Measurements from ENCODE around the gene MRPL40.

Gene MRPL40

GRCh38 chr22:19448739-19449421 is 16.5 kb downstream of the MRPL40 start:
- TF ChIP-seq, protein P1, sequence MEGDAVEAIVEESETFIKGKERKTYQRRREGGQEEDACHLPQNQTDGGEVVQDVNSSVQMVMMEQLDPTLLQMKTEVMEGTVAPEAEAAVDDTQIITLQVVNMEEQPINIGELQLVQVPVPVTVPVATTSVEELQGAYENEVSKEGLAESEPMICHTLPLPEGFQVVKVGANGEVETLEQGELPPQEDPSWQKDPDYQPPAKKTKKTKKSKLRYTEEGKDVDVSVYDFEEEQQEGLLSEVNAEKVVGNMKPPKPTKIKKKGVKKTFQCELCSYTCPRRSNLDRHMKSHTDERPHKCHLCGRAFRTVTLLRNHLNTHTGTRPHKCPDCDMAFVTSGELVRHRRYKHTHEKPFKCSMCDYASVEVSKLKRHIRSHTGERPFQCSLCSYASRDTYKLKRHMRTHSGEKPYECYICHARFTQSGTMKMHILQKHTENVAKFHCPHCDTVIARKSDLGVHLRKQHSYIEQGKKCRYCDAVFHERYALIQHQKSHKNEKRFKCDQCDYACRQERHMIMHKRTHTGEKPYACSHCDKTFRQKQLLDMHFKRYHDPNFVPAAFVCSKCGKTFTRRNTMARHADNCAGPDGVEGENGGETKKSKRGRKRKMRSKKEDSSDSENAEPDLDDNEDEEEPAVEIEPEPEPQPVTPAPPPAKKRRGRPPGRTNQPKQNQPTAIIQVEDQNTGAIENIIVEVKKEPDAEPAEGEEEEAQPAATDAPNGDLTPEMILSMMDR (IDR thresholded peaks at IDR 0.05; ENCODE audit: insufficient read depth, low read length, missing control alignments), result no peak
- no peak for DNase-seq (ENCODE audit: low read depth, low spot score)
- no peak overlapping the region for H3K4me3 ChIP-seq (ENCODE audit: low read depth, low read length)
- CTCF ChIA-PET, result no interaction called here
- POLR2A ChIA-PET, result no interaction called here

- TF ChIP-seq, protein P1 (IDR thresholded peaks at IDR 0.05; ENCODE audit: insufficient read depth, low read length, missing control alignments), result no peak
- H3K4me3 ChIP-seq (ENCODE audit: low read depth, low read length), result no peak overlapping the region
- DNase-seq (ENCODE audit: low read depth, low spot score), result no peak
- CTCF ChIA-PET, result no interaction called here
- POLR2A ChIA-PET, result no interaction called here
Observed at GRCh38 chr22:19449422-19449767, 17.1 kb downstream of the MRPL40 start.

GRCh38 chr22:19450363-19451175 is 18.2 kb downstream of the MRPL40 start:
- H3K4me3 ChIP-seq (ENCODE audit: low read depth, low read length), result no peak overlapping the region
- DNase-seq (ENCODE audit: low read depth, low spot score), result no peak
- ChIA-PET CTCF (interaction anchor here (1.9 kb wide), 1 partner anchor 180 kb away, joined by 8 read pairs; no protein-coding TSS in a partner anchor), POLR2A (no interaction called here)
- TF ChIP-seq, protein P1 (IDR thresholded peaks at IDR 0.05; ENCODE audit: insufficient read depth, low read length, missing control alignments), result no peak

DNA sequence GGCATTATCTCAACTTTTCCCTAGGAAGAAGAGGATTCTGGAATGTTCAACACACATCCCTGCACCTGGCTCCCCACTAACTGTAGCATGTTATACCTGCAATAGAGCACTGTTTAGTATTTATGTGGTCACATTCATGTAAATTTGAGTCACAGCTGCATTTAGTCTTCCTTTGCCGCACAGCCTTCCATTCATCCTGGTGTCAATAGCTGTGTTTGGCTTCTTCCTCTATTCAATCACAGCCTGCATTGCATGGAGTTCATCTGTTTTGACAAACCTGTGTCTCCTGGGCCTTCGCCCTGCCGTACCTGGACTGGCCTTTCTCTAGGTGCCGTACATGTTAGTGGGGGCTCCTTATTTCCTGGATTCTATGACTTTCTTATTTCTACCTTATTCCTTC is 19.2 kb downstream of the MRPL40 start:
- no peak for DNase-seq (ENCODE audit: low read depth, low spot score)
- TF ChIP-seq, protein P1 (IDR thresholded peaks at IDR 0.05; ENCODE audit: insufficient read depth, low read length, missing control alignments), result no peak
- H3K4me3 ChIP-seq (ENCODE audit: low read depth, low read length), result no peak overlapping the region
- ChIA-PET POLR2A (no interaction called here), CTCF (interaction anchor here (1.2 to 1.9 kb wide), 2 partner anchors 22 to 179 kb away, joined by 3 to 8 read pairs; no protein-coding TSS in a partner anchor)

DNA sequence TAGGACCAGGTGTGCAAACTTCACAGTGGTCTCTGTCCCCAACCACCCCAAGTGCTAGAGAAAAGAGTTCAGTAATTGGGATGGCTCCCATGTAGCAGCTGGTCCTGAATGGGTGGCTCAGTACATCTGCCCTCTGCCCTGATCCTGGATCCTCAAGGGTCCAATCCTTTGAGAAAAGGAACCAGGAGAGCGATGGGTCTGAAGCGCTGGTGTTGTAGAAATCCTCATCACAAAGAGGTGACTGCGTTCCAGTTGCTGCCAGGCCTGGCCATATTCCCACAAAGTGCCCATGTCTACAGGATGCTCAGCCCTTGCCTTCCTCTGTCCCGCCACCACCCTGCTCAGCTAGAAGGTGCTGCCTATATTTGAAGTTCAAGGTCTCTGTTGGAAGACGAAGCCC is 21.4 kb downstream of the MRPL40 start:
- TF ChIP-seq, protein P1 (IDR thresholded peaks at IDR 0.05; ENCODE audit: insufficient read depth, low read length, missing control alignments), result no peak
- ChIA-PET POLR2A (no interaction called here), CTCF (interaction anchor here (1.6 kb wide), 1 partner anchor 178 kb away, joined by 5 read pairs; no protein-coding TSS in a partner anchor)
- H3K4me3 ChIP-seq (ENCODE audit: low read depth, low read length), result no peak overlapping the region
- no peak for DNase-seq (ENCODE audit: low read depth, low spot score)

GRCh38 chr22:19454156-19454555 is 21.8 kb downstream of the MRPL40 start:
- TF ChIP-seq, protein P1 (IDR thresholded peaks at IDR 0.05; ENCODE audit: insufficient read depth, low read length, missing control alignments), result no peak
- ChIA-PET CTCF (no interaction called here), POLR2A (no interaction called here)
- H3K4me3 ChIP-seq (ENCODE audit: low read depth, low read length), result no peak overlapping the region
- no peak for DNase-seq (ENCODE audit: low read depth, low spot score)
